ENCODE results near the gene TAF9.
"Not testable (repeated sequence)": the region's sequence is repeated elsewhere in the genome, so short reads cannot be mapped to it uniquely, and the experiment has no call there.

The TAF9 gene

GRCh38 chr5:69369340-69370121, at the start of gene TAF9, which contains the start of the genes AK6 and RAD17:
Gene TAF9, minus strand, starts transcription at chr5:69369520. Its CDS starts 3,783 bp downstream, at chr5:69365737.
Gene AK6, minus strand, starts transcription at chr5:69369520. Its CDS starts 30 bp downstream, at chr5:69369490.
Gene RAD17, plus strand, starts transcription at chr5:69369818. Its CDS starts 2,391 bp downstream, at chr5:69372209.
- DNase-seq, result peak; percentile 89

DNA sequence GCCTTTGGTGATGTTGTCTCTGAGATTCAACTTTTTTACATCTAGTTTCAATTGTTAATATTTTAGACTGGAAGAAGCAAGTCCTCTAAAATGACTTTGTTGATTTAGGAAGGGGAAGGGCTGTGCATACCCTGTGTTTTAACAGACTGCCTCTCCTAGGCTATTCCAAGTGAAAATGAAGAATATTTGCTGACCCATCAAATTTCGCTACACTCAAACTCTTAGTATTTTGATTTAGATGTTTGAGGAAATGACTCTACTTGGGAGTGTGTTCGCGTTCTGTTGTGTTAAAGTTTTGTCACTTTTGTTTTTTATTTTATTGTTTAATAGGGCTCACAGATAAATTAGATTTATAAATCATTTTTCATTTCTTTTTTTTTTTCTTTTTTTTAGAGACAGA, 49.2 kb upstream of the TAF9 start:
- DNase-seq, result no peak

DNA sequence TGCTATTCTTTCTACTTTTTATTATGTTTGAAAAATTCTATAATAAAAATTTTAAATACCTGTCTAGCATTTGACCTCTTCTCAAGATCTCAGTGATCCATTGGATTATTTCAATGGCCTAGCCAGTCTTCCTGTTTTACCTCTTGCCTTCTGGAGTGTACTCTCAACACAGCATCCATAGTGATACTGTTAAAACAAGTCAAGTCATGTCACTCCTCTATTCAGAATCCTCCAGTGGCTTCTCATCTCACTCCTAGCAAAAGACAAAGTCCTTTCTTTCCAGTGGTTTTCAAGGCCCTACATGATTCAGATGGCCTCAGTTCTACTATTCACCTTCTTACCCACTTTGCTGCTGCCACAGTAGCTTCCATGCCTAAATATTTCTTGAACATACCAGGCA, 47.4 kb upstream of the TAF9 start:
- DNase-seq, result no peak

DNA sequence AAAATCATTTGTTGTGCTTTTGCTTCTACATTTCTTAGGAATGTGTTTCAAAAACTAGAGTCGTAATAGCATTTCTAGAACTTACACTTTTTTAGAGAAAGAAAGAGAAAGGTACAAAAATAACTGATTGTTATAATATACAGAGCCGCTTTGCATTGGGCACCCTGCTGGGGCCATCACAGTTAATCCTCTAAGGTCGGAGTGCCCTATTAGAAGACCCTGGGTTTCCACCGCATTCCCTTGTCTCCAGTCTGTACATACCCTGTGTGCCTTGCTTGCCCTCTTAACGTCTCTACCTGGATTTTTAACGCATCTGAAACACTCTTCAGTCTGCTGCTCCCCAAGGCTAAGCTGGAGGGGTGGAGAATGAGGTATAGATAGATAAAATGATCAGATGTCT, 46.9 kb upstream of the TAF9 start:
- DNase-seq, result no peak

DNA sequence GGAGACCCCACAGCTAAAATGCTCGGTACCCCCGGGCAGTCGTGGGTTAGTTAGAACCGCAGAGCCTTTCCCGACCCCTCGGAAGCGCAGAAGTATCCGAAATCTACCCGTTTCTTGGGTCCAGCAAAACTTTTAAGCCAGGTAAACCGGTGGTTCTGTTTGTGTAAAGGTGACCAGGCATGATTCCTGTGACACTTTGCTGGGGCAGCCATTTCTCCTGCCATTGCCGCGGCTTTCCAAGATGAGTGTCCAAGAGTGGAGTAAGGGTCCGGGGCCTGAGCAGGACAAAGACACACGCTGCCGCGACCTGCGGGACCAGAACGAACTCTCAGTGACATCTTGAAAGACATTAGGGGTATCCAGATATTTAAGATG, 46.3 kb upstream of the TAF9 start:
- no peak for DNase-seq

DNA sequence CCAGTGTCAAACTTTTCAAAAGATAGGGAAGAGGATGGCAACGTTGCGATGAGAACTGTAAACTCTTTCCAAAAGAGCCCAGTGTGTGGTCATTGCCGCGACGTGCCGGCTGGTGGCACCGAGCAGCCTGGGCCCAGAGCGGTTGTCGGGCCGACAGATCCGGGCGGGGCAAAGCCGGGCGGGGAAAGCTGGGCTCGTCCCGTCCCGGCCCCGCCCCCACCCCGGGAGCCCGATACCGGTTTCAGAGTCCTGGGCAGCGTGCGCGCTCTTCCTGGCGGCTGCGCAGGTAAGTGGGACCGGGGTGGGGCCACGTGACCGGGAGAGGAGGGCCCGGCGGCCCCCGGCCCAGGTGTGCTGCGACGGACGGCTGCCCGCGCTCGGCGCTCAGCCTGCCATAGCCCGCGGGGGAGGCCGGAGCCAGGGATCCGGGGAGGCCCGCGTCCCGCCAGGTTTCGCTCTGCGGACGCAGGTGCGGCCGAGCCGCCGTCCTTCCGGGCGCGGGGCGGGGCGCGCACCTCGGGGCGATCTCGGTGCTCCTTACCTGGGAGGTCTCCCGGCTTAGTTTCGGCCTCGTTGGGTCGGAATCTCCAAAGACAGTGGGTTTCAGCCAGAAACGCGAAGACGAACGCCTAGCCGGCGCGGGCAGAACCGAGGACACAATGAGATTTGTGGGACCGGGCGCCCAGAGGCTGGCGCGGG, 45.7 kb upstream of the TAF9 start, which contains the start of gene MARVELD2:
Gene MARVELD2, plus strand, starts transcription at position 232 of the 699 bp plus-strand sequence. CDS start 4,270 bp downstream, outside the sequence.
- DNase-seq, result peak; percentile 25

DNA sequence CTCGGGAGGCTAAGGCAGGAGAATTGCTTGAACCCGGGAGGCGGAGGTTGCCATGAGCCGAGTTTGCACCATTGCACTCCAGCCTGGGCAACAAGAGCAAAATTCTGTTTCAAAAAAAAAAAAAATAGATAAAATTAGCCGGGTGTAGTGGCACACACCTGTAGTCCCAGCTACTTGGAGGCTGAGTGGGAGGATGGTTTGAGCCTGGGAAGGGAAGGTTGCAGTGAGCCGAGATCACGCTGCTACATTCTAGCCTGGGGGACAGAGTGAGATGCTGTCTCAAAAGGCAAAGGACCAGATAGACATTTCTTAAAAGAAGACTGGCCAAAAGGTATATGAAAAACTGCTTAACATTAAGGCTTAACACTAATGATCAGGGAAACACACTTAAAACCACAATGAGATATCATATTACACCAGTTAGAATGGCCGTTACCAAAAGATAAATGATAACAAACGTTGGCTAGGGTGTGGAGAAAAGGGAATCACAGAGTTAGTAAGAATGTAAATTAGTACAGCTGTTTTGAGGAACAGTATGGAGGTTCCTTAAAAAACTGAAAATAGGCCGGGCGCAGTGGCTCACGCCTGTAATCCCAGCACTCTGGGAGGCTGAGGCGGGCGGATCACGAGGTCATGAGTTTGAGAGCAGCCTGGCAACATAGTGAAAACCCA, 35.5 kb upstream of the TAF9 start:
- DNase-seq, result no peak

GRCh38 chr5:69378376-69378775, 9.1 kb upstream of the TAF9 start:
- DNase-seq, result no peak

- no peak for DNase-seq
Measured at GRCh38 chr5:69374911-69375446, 5.7 kb upstream of the TAF9 start.

GRCh38 chr5:69372394-69372793, 3.1 kb upstream of the TAF9 start:
- DNase-seq, result no peak

DNA sequence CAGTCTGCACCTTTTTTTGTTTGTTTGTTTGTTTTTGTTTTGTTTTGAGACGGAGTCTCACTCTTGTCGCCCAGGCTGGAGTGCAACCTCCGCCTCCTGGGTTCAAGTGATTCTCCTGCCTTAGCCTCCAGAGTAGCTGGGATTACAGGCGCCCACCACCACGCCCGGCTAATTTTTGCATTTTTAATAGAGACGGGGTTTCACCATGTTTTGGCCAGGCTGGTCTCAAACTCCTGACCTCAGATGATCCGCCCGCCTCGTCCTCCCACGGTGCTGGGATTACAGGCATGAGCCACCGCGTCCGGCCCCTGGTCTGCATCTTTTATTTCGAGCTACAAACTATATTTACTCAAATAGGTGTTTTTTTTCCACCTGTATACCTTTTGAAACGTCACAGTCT, 1.0 kb upstream of the TAF9 start:
- DNase-seq, result not testable (repeated sequence)

GRCh38 chr5:69368458-69369339, 621 bp downstream of the TAF9 start:
- DNase-seq, result no peak

GRCh38 chr5:69367697-69368279, 1.5 kb downstream of the TAF9 start:
- no peak for DNase-seq

GRCh38 chr5:69364850-69365249, 4.5 kb downstream of the TAF9 start:
- DNase-seq, result no peak

- no peak for DNase-seq
Measured at GRCh38 chr5:69364414-69364813, 4.9 kb downstream of the TAF9 start.

- DNase-seq, result no peak
Measured at GRCh38 chr5:69360442-69360841, 8.9 kb downstream of the TAF9 start.

GRCh38 chr5:69359699-69360098, 9.6 kb downstream of the TAF9 start:
- DNase-seq, result no peak

DNA sequence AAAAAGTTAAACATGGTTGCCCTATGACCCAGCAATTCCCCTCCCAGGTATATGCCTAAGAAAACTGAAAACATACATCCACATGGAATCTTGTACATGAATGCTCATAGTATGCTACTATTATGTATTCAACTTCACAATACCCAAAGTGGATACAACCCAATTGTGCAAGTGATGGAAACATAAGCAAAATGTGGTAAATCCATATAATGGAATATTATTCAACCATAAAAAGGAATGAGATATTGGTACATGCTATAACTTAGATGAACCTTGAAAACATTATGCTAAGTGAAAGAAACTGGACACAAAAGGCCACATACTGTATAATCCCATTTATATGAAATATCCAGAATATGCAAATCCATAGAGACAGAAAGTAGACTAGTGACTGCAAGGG, 18.7 kb downstream of the TAF9 start:
- DNase-seq, result no peak

DNA sequence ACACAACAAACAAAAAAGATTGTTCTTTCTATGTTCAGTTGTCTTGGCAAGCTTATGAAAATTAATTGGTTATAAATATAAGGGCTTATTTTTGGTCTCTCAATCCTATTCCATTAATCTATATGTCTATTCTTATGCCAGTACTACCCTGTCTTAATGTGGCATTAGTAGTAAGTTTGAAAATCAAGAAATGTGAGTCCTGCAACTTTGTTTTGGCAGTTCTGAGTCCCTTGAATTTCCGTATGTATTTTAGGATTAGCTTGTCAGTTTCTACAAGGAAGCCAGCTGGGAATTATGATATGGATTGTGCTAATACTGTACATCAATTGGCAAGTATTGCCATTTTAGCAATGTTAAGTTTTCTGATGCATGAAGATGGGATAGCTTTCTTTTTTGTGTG, 26.2 kb downstream of the TAF9 start:
- DNase-seq, result no peak

DNA sequence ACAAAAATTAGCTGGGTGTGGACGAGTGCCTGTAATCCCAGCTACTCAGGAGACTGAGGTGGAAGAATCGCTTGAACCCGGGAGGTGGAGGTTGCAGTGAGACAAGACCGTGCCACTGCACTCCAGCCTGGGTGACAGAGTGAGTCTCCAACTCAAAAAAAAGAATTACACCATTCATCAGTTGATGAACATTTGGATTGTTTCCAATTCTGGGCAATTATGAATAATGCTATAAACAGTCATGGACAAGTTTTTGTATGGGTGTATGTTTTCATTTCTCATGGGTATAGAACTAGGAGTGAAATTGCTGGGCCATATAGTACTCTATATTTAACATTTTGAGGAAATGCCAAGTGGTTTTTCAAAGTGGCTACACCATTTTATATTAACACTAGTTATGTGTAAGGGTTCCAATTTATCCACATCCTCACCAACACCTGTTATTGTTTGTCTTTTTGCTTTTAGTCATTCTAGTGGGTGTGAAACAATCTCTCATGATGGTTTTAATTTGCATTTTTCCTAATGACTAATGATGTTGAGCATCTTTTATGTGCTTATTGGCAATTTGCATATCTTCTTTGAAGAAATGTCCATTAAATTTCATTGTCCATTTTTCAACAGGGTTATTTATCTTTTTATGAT, 27.7 kb downstream of the TAF9 start:
- DNase-seq, result no peak

DNA sequence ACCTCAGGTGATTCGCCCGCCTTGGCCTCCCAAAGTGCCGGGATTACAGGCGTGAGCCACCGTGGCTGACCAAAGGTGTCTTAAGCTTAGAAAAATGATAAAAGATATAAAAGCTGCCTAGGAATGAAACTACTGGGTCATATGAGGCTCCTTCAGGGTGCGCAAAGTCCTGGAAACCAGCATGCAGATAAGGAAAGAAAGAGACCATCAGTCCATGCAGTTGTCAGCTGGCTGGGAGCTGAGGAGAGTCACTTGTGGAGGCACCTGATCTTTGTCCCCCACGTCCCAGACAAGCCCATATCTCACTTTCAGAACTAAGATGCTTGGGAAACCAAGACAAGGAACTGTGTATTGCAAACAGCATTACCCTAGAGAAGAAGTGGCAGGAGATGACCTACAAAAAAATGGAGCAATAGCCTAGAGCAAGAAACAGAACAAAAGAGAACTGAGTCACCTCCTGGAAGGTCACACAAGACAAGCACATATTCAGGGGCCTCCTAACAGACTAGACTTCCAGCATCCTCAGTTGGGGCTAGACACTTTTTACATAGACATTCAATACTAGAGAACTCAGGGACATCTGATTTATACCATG, 33.9 kb downstream of the TAF9 start:
- DNase-seq, result no peak
